Tibial nerve (tissue), 3 donors: ENCODE data around the gene TPM1.

ENCODE experiments used
- CTCF ChIP-seq, 5 experiments: fragments of 200-600 bp in 3 of 5; fragments of 450-650 bp in 2 of 5; sonication (generic) in 3 of 5; IDR thresholded peaks; one replicate each; pipeline ENCODE4 v1.5.1; 2016 to 2019; ENCODE audit warnings: antibody characterized with exemption in 5 of 5, mild to moderate bottlenecking in 3 of 5, moderate library complexity in 2 of 5
- POLR2A ChIP-seq, 2 donors: fragments of 450-650 bp; IDR thresholded peaks; one replicate each; pipeline ENCODE4 v1.6.1; 2017; ENCODE audit warnings: antibody characterized with exemption in 2 of 2, mild to moderate bottlenecking in 2 of 2, moderate library complexity in 2 of 2

GRCh38 chr15:63030101-63030551 lies 12.4 kb upstream of the TPM1 start:
- TF ChIP-seq CTCF (IDR thresholded peaks at IDR 0.05), result no peak
- no peak for TF ChIP-seq POLR2A (IDR thresholded peaks at IDR 0.05)
